ENCODE results near the gene ORAI2.

Gene ORAI2

DNA sequence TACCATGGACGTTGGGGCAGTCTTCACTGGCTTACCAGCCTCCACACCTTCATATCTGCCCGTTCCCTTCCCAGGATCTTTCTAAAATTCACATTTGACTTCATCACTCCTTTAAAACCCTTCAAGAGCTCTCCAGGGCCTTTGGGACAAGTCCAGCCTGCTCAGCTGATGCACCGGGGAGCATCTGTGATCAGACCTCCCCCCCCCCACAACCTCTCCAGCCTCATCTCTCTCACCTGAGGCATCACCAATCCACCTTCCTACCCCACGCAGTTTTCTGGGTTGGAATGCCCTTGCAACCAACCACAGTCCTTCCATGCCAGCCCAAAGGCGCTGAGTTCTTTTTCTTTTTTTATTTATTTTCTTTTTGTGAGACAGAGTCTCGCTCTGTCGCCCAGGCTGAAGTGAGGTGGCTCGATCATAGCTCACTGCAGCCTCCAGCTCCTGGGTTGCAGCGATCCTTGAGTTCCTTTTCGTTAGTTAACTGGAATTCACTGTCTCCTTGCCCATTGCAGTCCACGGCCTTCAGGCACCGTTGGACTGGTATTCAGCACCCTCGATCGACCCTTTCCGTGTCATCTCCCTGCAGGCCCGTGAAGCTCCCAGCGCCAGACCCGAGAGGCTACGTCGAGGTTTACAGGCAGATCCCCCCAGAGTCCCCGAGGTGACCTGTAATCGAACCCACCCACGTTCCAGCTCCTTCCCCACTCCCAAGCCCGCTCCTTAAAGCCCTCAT, 30.6 kb downstream of the ORAI2 start:
- FAIRE-seq (no peak), DNase-seq (ENCODE audit: insufficient read length) (no peak)
- TF ChIP-seq POLR2A (IDR thresholded peaks at IDR 0.05; ENCODE audit: low read depth, low read length) (no peak), TAF1 (IDR thresholded peaks at IDR 0.05; ENCODE audit: borderline replicate concordance, low read depth, low read length) (no peak), POLR2AphosphoS5 (IDR thresholded peaks at IDR 0.05; ENCODE audit: low read depth, low read length) (no peak)

DNA sequence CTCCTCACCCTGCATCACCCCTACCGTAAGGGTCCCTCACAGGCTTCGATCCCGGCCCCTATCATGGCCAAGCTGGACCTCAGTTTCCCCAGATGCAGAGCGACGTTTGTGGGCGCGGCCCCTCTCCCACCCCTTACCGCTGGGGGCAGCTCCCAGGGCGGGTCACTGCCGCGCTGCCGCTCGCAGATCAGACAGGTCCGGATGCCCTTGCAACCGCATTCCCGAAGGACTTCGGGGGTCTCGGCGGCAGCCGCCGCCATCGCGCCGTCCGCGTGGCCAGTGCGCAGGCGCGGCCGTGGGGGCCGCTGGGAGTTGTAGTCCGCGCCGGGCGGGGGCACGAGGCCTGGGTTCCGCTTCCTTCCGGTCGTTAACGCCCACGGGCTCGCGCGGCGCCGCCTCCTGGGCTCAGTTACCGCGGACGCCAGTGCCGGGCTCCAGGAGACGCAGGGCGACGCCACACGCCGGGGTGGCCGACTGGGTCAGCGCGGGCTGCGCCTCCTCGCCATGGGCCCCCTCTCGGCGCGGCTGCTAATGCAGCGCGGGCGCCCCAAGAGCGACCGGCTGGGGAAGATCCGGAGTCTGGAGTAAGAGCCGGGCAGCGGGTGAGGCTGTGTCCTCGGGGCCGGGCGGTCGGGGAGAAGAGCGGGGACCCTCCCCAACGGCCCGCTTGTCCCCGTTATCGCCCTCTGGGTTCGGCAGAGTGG, 31.4 kb downstream of the ORAI2 start, which contains the start of the genes ALKBH4 and LRWD1:
Gene ALKBH4 (minus strand): TSS at position 287 of the 704 bp plus-strand sequence. CDS start 27 bp downstream, at position 260.
Gene LRWD1 (plus strand): TSS at position 408 of the 704 bp plus-strand sequence. CDS start 97 bp downstream, at position 505.
- FAIRE-seq (peak; percentile 99), DNase-seq (ENCODE audit: insufficient read length) (peak; percentile 100)
- peak; percentile 75 for TF ChIP-seq POLR2AphosphoS5 (IDR thresholded peaks at IDR 0.05; ENCODE audit: low read depth, low read length)
- peak; percentile 90 for TF ChIP-seq POLR2A (IDR thresholded peaks at IDR 0.05; ENCODE audit: low read depth, low read length)
- peak; percentile 67; the same call in 1 of the 2 replicates for TF ChIP-seq TAF1 (IDR thresholded peaks at IDR 0.05; ENCODE audit: borderline replicate concordance, low read depth, low read length)

DNA sequence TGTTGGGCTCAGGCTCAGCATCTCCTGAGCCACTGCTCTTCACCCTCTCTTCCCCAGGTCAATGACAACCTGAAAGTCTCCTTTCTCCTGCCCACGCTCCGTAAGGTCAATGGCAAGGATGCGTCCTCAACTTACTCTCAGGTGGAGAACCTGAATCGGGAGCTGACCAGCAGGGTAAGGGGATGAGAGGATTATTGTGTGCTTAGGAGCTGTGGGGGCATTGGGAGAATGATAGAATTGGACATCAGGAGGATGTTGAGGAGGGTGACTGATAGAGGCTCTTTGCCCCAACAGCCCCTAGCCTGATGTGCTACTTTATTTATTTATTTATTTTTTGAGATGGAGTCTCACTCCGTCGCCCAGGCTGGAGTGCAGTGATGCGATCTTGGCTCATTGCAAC, 32.7 kb downstream of the ORAI2 start:
- DNase-seq (ENCODE audit: insufficient read length) (no peak), FAIRE-seq (no peak)
- no peak for TF ChIP-seq TAF1 (IDR thresholded peaks at IDR 0.05; ENCODE audit: borderline replicate concordance, low read depth, low read length)
- no peak for TF ChIP-seq POLR2AphosphoS5 (IDR thresholded peaks at IDR 0.05; ENCODE audit: low read depth, low read length)
- no peak for TF ChIP-seq POLR2A (IDR thresholded peaks at IDR 0.05; ENCODE audit: low read depth, low read length)

DNA sequence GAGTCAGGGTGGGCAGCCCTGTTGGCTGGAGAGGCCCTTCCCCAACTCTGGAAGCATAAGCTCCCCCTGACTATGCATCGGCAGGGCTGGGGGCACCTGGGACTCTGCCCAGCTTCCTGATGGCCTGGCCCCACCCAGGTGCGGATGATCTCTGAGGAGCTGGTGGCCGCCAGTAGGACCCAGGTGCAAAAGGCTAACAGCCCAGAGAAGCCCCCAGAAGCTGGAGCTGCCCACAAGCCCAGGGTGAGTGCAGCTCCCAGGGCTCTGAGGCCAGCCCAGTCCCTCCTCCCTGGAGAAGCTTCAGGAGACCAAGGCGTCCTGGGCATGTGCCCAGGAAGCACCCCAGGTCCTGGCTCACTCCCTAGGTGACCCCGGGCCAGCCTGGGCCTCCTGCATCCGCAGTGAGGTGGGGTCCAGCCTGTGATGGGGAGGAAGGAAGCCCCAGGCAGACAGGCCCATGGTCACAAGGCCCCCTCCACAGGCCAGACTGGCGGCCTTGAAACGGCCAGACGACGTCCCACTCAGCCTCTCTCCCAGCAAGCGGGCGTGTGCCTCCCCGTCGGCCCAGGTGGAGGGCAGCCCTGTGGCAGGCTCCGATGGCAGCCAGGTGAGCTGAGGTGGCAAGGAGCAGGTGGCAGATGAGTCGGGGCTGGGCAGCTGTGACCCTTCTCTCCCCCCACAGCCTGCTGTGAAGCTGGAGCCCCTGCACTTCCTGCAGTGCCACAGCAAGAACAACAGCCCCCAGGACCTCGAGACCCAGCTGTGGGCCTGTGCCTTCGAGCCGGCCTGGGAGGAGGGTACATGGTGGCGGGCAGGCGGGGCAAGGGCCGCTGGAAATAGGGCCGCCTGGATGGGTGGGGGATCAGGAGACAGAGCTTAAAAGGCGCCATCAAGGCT, 34.5 kb downstream of the ORAI2 start:
- no peak for DNase-seq (ENCODE audit: insufficient read length)
- no peak for TF ChIP-seq TAF1 (IDR thresholded peaks at IDR 0.05; ENCODE audit: borderline replicate concordance, low read depth, low read length)
- TF ChIP-seq POLR2AphosphoS5 (IDR thresholded peaks at IDR 0.05; ENCODE audit: low read depth, low read length), result no peak
- no peak for TF ChIP-seq POLR2A (IDR thresholded peaks at IDR 0.05; ENCODE audit: low read depth, low read length)

DNA sequence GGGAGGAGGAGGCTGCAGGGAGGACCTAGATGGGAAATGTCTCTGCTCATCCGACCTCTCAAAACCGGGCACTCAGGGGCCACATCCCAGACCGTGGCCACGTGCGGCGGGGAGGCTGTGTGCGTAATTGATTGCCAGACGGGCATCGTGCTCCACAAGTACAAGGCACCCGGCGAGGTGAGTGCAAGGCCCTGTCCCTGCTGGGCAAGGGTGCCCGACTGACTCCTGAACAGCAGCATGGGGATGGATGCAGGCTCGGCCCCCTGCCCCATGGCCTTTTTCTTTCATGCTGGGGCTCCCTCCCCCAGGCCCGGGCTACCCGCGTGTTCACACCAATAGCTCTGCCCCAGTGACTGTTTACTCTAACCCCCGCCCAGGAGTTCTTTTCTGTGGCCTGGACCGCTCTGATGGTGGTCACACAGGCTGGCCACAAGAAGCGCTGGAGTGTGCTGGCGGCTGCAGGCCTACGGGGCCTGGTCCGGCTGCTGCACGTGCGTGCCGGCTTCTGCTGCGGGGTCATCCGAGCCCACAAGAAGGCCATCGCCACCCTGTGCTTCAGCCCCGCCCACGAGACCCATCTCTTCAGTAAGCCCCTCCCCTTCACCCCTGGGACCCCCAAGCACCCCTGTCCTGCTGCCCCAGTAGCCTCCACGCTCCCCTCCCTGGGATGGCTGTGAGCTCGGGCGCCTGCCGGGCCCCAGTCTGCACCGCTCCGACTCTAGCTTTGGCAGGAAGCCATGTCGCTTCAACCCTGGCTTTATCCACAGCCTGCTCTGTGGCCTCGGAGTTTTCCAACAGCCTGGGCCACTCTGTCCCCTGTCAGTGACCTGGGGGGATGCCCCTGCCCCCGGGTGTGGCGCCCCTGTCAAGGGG, 35.3 kb downstream of the ORAI2 start:
- TF ChIP-seq TAF1 (IDR thresholded peaks at IDR 0.05; ENCODE audit: borderline replicate concordance, low read depth, low read length), result no peak
- no peak for TF ChIP-seq POLR2A (IDR thresholded peaks at IDR 0.05; ENCODE audit: low read depth, low read length)
- no peak for TF ChIP-seq POLR2AphosphoS5 (IDR thresholded peaks at IDR 0.05; ENCODE audit: low read depth, low read length)
- no peak for DNase-seq (ENCODE audit: insufficient read length)
- FAIRE-seq, result no peak

More for the DNA sequence above, 34.5 kb downstream of the ORAI2 start:
- FAIRE-seq, result no peak

DNA sequence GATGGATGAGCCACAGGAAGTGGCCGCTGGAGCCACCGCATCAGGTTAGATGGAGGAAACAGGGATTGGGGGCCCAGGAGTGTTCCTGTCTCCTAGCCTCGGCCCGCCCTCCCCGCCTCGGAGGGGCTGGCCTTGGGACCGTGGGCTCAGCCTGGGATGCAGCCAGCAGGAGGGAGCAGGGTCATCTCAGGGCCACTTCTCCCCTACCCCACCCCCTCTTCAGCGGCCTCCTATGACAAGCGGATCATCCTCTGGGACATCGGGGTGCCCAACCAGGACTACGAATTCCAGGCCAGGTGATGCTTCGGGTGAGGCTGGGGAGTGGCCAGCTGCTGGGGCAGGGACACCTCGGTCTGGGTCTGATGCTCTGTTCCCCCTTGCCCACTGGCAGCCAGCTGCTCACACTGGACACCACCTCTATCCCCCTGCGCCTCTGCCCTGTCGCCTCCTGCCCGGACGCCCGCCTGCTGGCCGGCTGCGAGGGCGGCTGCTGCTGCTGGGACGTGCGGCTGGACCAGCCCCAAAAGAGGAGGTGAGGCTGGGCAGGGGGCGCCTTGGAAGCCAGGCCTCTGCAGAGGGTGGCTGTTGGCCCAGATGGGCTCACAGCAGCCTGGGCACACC, 36.1 kb downstream of the ORAI2 start:
- DNase-seq (ENCODE audit: insufficient read length), result no peak
- TF ChIP-seq TAF1 (IDR thresholded peaks at IDR 0.05; ENCODE audit: borderline replicate concordance, low read depth, low read length) (no peak), POLR2AphosphoS5 (IDR thresholded peaks at IDR 0.05; ENCODE audit: low read depth, low read length) (no peak), POLR2A (IDR thresholded peaks at IDR 0.05; ENCODE audit: low read depth, low read length) (no peak)
- no peak for FAIRE-seq

DNA sequence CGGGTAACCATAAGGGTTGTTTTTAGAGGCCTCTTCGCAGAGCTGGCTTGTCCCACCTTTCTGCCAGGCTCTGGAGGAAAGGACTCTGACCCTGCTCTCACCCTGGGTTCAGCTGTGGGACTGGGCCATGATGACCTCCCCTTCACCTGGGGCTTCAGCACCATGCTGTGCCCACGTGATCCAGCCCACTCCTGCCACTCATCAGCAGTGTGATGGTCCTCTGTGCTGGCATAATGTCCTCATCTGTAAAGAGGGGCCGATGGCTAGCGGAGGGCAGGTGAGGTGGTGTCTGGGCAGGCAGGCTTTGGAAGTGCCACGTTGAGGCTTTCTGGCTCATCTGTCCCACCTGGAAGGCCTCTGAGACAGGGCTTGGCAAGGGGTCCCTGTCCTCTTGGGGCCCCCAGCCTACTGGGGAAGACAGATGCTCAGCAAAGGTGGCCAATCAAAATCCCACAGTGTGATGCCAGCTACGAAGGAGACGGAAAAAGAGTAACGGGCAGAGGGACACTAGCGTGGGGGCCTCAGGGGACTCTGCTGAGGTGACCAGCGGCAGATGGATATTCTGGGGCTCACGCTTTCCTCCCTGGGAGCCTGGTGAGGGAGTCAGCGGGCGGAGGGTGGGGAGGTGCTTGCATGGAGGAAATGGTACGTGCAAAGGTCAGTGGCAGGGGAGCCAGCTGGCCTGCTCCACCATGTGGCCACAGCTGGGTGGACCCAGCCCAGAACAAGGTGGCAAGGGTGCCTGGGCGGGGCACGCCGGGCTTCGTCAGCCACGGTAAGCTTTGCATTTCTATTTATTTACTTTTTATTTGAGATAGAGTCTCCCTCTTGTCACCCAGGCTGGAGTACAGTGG, 36.8 kb downstream of the ORAI2 start:
- TF ChIP-seq POLR2AphosphoS5 (IDR thresholded peaks at IDR 0.05; ENCODE audit: low read depth, low read length) (no peak), POLR2A (IDR thresholded peaks at IDR 0.05; ENCODE audit: low read depth, low read length) (no peak), TAF1 (IDR thresholded peaks at IDR 0.05; ENCODE audit: borderline replicate concordance, low read depth, low read length) (no peak)
- DNase-seq (ENCODE audit: insufficient read length) (no peak), FAIRE-seq (no peak)

DNA sequence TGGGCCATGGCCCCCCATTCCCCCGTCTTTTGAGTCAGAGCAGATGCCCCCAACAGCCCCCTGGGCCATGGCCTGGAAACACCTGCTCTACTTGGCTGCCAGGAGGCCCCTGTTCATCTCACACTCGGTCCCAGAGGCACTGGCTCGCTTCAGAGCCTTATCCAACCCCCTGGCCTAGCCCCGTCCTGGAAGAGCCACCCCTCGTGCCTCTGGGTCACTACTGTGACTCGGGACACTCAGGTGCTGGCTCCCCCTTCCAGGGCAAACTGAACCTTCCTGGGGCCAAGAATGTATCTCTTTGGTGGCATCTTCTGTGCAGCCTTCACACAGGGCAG, 38.4 kb downstream of the ORAI2 start:
- no peak for DNase-seq (ENCODE audit: insufficient read length)
- TF ChIP-seq POLR2A (IDR thresholded peaks at IDR 0.05; ENCODE audit: low read depth, low read length), result no peak
- TF ChIP-seq TAF1 (IDR thresholded peaks at IDR 0.05; ENCODE audit: borderline replicate concordance, low read depth, low read length), result no peak
- 0 out of 2 replicates have a peak, but pooled peaks have one; percentile 35 for TF ChIP-seq POLR2AphosphoS5 (IDR thresholded peaks at IDR 0.05; ENCODE audit: low read depth, low read length)
- no peak for FAIRE-seq
